ENCODE data around the gene STK25.
A peak's percentile ranks its signal among the peaks of the same experiment; 100 is the strongest.
"Not testable (repeated sequence)": the region's sequence is repeated elsewhere in the genome, so short reads cannot be mapped to it uniquely, and the experiment has no call there.

STK25 gene

GRCh38 chr2:241461693-241462677, 46.4 kb downstream of the STK25 start:
- DNase-seq = no peak

- no peak for DNase-seq
Observed at GRCh38 chr2:241460631-241461030, 47.8 kb downstream of the STK25 start.

DNA sequence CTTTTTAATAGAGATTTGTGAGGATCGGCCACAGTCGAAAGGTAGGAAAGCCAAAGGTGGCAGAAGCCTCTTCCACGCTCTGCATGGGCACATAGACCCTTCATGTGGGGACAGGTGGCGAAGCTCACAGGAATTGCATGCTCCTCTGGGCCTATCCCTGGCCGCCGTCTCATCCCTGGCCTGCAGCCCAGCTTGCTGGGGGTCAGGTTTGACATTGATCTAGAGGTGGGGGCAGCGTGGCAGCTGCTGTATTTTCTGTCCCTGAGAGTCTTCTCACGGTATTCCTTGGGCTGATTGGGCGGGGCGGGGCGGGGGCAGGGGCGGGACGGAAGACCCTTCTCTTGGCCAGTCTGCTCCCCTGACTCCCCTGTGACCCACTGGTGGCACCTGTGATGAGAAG, 48.9 kb downstream of the STK25 start:
- DNase-seq = no peak

GRCh38 chr2:241458687-241459086, 49.7 kb downstream of the STK25 start:
- no peak for DNase-seq

DNA sequence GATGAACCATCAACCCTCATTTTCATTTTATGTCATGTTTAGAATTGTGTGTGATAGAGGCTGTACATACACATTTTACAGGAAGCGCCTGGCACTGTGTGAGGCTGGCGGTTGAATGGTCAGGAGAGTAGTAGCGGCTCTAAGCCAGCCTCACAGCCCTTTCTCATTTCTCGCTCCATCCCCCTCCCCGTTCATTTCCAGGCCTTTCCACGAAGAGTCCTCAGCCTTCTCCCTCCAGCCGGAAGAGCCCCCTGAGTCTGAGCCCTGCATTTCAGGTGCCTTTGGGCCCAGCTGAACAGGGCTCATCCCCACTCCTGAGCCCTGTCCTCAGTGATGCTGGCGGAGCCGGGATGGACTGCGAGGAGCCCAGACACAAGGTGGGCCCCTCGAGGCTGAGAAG, 51.8 kb downstream of the STK25 start:
- no peak for DNase-seq

GRCh38 chr2:241454837-241455485, 53.4 kb downstream of the STK25 start:
- no peak for DNase-seq

DNA sequence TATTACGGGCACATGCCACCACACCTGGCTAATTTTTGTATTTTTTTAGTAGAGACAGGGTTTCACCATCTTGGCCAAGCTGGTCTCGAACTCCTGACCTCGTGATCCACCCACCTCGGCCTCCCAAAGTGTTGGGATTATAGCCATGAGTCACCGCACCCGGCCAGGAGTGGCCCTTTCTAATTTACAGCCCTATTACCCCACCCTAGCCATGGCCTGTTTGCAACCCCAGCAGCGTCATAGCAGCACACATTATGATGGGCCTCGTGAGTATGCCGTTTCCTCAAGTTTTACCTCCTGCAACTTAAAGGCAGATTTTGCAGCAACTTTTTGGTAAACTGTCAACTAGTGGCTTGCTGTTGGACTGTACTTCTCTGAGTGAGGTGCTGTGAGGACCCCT, 54.5 kb downstream of the STK25 start:
- not testable (repeated sequence) for DNase-seq

GRCh38 chr2:241451840-241452506, 56.4 kb downstream of the STK25 start:
- DNase-seq = no peak

DNA sequence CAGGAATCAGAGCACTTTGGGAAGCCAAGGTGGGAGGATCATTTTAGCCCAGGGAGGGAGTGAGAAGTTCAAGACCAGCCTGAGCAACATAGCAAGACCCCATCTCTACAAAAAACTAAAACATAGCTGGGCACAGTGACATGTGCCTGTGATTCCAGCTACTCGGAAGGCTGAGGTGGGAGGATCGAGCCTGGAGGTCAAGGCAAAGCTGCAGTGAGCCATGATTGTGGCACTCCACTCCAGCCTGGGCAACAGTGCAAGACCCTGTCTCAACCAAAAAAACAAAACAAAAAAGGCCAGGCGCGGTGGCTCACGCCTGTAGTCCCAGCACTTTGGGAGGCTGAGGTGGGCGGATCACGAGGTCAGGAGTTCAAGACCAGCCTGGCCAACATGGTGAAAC, 58.3 kb downstream of the STK25 start:
- DNase-seq = not testable (repeated sequence)

GRCh38 chr2:241445426-241445825, 63.0 kb downstream of the STK25 start:
- DNase-seq = no peak

DNA sequence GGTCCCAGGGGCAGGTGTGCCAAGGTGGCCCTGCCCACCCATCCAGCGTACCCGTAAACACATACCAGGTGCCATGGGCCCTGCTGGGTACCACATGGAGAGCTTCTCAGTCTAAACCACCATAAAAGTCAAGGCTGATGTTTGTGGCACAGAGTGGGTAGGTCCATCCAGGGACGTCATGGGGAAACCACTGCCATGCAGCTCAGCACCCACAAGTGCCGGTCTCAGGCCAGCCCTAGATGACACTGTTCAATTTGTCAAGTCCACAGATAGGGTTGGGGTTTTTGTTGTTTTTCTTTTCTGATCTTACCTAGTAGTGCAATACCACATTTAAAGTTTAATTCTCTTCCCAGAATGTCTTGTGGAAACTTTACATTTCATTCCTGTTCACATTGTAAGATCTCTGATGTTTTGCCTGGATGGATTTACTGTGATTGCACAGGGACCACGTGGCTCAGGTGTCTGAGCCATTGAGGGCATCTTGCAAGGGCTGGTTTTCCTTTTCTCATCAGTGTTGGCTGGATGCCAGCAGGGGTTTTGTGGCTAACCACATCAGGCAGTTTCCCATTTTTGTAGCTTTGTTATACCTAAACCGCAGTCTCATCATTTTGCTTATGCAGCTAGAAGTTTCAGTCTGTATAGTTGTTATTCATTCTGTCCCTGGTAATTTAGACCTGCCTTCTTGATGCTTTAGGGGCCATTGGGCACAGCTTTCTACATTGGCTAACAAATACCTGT, 64.7 kb downstream of the STK25 start:
- peak; percentile 20 for DNase-seq
